ENCODE results near the gene H6PD.

DNA sequence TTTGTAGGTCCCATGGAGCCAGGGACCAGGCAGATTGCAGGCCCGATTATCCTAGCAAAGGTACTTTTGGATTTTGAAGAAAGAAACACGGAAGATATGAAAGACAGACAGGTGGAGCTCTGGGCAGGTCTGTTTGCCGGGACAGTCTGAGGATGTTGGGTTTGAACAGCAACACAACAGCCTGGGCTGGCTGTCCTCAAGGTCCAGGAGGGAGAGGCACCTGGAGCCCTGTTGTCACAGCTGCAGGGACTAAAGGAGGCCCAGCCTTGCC is 14.6 kb downstream of the H6PD start:
- TF ChIP-seq, protein P1, sequence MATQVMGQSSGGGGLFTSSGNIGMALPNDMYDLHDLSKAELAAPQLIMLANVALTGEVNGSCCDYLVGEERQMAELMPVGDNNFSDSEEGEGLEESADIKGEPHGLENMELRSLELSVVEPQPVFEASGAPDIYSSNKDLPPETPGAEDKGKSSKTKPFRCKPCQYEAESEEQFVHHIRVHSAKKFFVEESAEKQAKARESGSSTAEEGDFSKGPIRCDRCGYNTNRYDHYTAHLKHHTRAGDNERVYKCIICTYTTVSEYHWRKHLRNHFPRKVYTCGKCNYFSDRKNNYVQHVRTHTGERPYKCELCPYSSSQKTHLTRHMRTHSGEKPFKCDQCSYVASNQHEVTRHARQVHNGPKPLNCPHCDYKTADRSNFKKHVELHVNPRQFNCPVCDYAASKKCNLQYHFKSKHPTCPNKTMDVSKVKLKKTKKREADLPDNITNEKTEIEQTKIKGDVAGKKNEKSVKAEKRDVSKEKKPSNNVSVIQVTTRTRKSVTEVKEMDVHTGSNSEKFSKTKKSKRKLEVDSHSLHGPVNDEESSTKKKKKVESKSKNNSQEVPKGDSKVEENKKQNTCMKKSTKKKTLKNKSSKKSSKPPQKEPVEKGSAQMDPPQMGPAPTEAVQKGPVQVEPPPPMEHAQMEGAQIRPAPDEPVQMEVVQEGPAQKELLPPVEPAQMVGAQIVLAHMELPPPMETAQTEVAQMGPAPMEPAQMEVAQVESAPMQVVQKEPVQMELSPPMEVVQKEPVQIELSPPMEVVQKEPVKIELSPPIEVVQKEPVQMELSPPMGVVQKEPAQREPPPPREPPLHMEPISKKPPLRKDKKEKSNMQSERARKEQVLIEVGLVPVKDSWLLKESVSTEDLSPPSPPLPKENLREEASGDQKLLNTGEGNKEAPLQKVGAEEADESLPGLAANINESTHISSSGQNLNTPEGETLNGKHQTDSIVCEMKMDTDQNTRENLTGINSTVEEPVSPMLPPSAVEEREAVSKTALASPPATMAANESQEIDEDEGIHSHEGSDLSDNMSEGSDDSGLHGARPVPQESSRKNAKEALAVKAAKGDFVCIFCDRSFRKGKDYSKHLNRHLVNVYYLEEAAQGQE (IDR thresholded peaks at IDR 0.05; ENCODE audit: low read depth) = no peak
- TF ChIP-seq YY1 (IDR thresholded peaks at IDR 0.05; ENCODE audit: low read depth) (no peak), TCF12 (IDR thresholded peaks at IDR 0.05; ENCODE audit: low read depth) (no peak)

Data from Ishikawa (cell line).